Measurements from ENCODE around the gene VSIG1. TPM values are rescaled to one million over a fixed set of nuclear protein-coding genes. Genes with fewer than 3 reads are reported as not detected.

Gene VSIG1
- polyA plus RNA-seq, 1 donor from 2014 or later: not detected

- Histone ChIP-seq H3K9me2 (ENCODE audit: insufficient read depth, low read length) (no peaks in the 10 kb centered on the region), H2AFZ (ENCODE audit: low read depth, low read length) (no peak overlapping the region), H4K20me1 (ENCODE audit: insufficient read depth) (no peaks in the 10 kb centered on the region), H3K36me3 (ENCODE audit: insufficient read depth, low read length) (no peaks in the 10 kb centered on the region), H3K4me2 (ENCODE audit: low read length) (no peak overlapping the region), H3K9ac (ENCODE audit: low read length) (no peak overlapping the region), H3F3A (ENCODE audit: insufficient read depth, low read length, poor library complexity, severe bottlenecking) (no peaks in the 10 kb centered on the region), H3K79me2 (replicated peaks; ENCODE audit: insufficient read depth, low read length) (no peaks in the 10 kb centered on the region), H3K27ac (ENCODE audit: low read length) (no peak overlapping the region), H3K27me3 (ENCODE audit: insufficient read depth, low read depth, low read length) (no peaks in the 10 kb centered on the region), H3K4me3 (ENCODE audit: low read length) (no peak overlapping the region), H3K9me3 (ENCODE audit: low read length) (no peaks in the 10 kb centered on the region)
- TF ChIP-seq POLR2AphosphoS5 (IDR thresholded peaks at IDR 0.05) (no peak), TAF1 (IDR thresholded peaks at IDR 0.05; ENCODE audit: low read depth) (no peak), SMC3 (conservative IDR thresholded peaks at IDR 0.05; ENCODE audit: poor library complexity) (no peak), MXI1 (conservative IDR thresholded peaks at IDR 0.05; ENCODE audit: poor library complexity, severe bottlenecking) (no peak), REST (IDR thresholded peaks at IDR 0.05; ENCODE audit: borderline replicate concordance) (no peak), RAD21 (conservative IDR thresholded peaks at IDR 0.05) (no peak), EZH2 (IDR thresholded peaks at IDR 0.05; ENCODE audit: borderline replicate concordance, insufficient read depth, low read length, poor library complexity, severe bottlenecking) (no peak), EP300 (conservative IDR thresholded peaks at IDR 0.05; ENCODE audit: poor library complexity, severe bottlenecking) (no peak)
- TF ChIP-seq, protein P1, sequence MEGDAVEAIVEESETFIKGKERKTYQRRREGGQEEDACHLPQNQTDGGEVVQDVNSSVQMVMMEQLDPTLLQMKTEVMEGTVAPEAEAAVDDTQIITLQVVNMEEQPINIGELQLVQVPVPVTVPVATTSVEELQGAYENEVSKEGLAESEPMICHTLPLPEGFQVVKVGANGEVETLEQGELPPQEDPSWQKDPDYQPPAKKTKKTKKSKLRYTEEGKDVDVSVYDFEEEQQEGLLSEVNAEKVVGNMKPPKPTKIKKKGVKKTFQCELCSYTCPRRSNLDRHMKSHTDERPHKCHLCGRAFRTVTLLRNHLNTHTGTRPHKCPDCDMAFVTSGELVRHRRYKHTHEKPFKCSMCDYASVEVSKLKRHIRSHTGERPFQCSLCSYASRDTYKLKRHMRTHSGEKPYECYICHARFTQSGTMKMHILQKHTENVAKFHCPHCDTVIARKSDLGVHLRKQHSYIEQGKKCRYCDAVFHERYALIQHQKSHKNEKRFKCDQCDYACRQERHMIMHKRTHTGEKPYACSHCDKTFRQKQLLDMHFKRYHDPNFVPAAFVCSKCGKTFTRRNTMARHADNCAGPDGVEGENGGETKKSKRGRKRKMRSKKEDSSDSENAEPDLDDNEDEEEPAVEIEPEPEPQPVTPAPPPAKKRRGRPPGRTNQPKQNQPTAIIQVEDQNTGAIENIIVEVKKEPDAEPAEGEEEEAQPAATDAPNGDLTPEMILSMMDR (IDR thresholded peaks at IDR 0.05; ENCODE audit: poor library complexity, severe bottlenecking): no peak
These were observed 14.9 kb downstream of the VSIG1 start for GRCh38 chrX:108059801-108060200.

DNA sequence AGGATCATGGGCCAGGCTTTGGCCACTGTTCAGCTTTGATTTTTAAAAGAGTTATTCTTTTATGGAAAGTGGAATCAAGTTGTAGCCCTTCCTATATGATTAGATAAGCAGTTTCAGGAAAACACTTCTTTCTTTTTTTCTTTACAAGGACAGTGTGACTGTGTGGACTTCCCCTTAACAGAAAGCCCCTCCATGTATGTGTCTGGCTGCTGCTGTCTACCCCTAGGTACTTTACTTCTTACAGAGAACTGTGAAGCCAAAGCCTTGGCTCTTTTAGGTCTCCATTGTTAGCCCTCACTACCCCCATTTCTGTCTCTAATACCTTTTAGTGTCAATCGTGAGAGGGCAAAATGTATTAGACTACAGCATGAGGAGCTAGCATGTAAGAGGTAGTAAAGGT lies 19.1 kb downstream of the VSIG1 start:
- no peak overlapping the region for H3K27ac ChIP-seq (ENCODE audit: low read length)
- H3K4me2 ChIP-seq (ENCODE audit: low read length): no peak overlapping the region
- H3K27me3 ChIP-seq (ENCODE audit: insufficient read depth, low read depth, low read length): no peaks in the 10 kb centered on the region
- no peak overlapping the region for H3K4me3 ChIP-seq (ENCODE audit: low read length)
- no peak overlapping the region for H2AFZ ChIP-seq (ENCODE audit: low read depth, low read length)
- H3K9ac ChIP-seq (ENCODE audit: low read length): no peak overlapping the region
- no peaks in the 10 kb centered on the region for H3F3A ChIP-seq (ENCODE audit: insufficient read depth, low read length, poor library complexity, severe bottlenecking)
- no peaks in the 10 kb centered on the region for H3K79me2 ChIP-seq (replicated peaks; ENCODE audit: insufficient read depth, low read length)
- H4K20me1 ChIP-seq (ENCODE audit: insufficient read depth): no peaks in the 10 kb centered on the region
- no peaks in the 10 kb centered on the region for H3K9me2 ChIP-seq (ENCODE audit: insufficient read depth, low read length)
- no peaks in the 10 kb centered on the region for H3K36me3 ChIP-seq (ENCODE audit: insufficient read depth, low read length)
- no peaks in the 10 kb centered on the region for H3K9me3 ChIP-seq (ENCODE audit: low read length)
- TF ChIP-seq TAF1 (IDR thresholded peaks at IDR 0.05; ENCODE audit: low read depth) (no peak), SMC3 (conservative IDR thresholded peaks at IDR 0.05; ENCODE audit: poor library complexity) (no peak), EP300 (conservative IDR thresholded peaks at IDR 0.05; ENCODE audit: poor library complexity, severe bottlenecking) (no peak), RAD21 (conservative IDR thresholded peaks at IDR 0.05) (no peak), MXI1 (conservative IDR thresholded peaks at IDR 0.05; ENCODE audit: poor library complexity, severe bottlenecking) (no peak), POLR2AphosphoS5 (IDR thresholded peaks at IDR 0.05) (no peak), EZH2 (IDR thresholded peaks at IDR 0.05; ENCODE audit: borderline replicate concordance, insufficient read depth, low read length, poor library complexity, severe bottlenecking) (no peak), REST (IDR thresholded peaks at IDR 0.05; ENCODE audit: borderline replicate concordance) (no peak)
- TF ChIP-seq, protein P1 (IDR thresholded peaks at IDR 0.05; ENCODE audit: poor library complexity, severe bottlenecking): no peak

Measured in neural cell (in vitro differentiated cells).